ENCODE results near the gene MBP.

DNA sequence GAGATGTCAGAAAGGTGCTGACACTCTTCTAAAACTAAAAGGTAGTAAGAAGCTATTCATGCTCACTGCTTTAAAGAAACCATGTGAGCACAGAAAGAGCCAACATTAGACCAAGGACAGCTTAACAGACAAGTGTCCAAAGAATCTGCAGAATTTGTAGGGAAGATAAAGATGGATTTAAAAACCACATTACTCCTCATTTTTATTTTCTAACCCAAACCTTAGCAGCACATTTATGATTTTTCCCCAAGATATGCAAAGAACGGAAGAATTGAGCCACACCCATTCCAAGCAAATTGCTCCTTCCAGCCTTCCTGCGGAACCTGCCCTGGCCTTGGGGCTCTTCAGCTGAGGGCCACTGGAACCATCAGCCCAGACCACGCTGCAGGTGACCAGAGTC is 26.9 kb downstream of the MBP start:
- TF ChIP-seq, protein P1, sequence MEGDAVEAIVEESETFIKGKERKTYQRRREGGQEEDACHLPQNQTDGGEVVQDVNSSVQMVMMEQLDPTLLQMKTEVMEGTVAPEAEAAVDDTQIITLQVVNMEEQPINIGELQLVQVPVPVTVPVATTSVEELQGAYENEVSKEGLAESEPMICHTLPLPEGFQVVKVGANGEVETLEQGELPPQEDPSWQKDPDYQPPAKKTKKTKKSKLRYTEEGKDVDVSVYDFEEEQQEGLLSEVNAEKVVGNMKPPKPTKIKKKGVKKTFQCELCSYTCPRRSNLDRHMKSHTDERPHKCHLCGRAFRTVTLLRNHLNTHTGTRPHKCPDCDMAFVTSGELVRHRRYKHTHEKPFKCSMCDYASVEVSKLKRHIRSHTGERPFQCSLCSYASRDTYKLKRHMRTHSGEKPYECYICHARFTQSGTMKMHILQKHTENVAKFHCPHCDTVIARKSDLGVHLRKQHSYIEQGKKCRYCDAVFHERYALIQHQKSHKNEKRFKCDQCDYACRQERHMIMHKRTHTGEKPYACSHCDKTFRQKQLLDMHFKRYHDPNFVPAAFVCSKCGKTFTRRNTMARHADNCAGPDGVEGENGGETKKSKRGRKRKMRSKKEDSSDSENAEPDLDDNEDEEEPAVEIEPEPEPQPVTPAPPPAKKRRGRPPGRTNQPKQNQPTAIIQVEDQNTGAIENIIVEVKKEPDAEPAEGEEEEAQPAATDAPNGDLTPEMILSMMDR (conservative IDR thresholded peaks at IDR 0.05; ENCODE audit: low read depth in 2 of 2) = no peak
- TF ChIP-seq CREB1 (CRISPR knock-in tag; IDR thresholded peaks at IDR 0.05; ENCODE audit: low read depth) (no peak), POLR2AphosphoS5 (IDR thresholded peaks at IDR 0.05; ENCODE audit: low read depth) (no peak), JUNB (IDR thresholded peaks at IDR 0.05; ENCODE audit: unreplicated experiment) (no peak), EZH2phosphoT487 (IDR thresholded peaks at IDR 0.05; ENCODE audit: unreplicated experiment) (no peak), EZH2 (IDR thresholded peaks at IDR 0.05; ENCODE audit: low read depth, unreplicated experiment) (no peak), STAT1 (IDR thresholded peaks at IDR 0.05; ENCODE audit: unreplicated experiment) (no peak), ZNF114 (CRISPR knock-in tag; IDR thresholded peaks at IDR 0.05) (no peak)
- TF ChIP-seq, protein P2, sequence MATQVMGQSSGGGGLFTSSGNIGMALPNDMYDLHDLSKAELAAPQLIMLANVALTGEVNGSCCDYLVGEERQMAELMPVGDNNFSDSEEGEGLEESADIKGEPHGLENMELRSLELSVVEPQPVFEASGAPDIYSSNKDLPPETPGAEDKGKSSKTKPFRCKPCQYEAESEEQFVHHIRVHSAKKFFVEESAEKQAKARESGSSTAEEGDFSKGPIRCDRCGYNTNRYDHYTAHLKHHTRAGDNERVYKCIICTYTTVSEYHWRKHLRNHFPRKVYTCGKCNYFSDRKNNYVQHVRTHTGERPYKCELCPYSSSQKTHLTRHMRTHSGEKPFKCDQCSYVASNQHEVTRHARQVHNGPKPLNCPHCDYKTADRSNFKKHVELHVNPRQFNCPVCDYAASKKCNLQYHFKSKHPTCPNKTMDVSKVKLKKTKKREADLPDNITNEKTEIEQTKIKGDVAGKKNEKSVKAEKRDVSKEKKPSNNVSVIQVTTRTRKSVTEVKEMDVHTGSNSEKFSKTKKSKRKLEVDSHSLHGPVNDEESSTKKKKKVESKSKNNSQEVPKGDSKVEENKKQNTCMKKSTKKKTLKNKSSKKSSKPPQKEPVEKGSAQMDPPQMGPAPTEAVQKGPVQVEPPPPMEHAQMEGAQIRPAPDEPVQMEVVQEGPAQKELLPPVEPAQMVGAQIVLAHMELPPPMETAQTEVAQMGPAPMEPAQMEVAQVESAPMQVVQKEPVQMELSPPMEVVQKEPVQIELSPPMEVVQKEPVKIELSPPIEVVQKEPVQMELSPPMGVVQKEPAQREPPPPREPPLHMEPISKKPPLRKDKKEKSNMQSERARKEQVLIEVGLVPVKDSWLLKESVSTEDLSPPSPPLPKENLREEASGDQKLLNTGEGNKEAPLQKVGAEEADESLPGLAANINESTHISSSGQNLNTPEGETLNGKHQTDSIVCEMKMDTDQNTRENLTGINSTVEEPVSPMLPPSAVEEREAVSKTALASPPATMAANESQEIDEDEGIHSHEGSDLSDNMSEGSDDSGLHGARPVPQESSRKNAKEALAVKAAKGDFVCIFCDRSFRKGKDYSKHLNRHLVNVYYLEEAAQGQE (IDR thresholded peaks at IDR 0.05; ENCODE audit: unreplicated experiment) = no peak
- TF ChIP-seq, protein P3, sequence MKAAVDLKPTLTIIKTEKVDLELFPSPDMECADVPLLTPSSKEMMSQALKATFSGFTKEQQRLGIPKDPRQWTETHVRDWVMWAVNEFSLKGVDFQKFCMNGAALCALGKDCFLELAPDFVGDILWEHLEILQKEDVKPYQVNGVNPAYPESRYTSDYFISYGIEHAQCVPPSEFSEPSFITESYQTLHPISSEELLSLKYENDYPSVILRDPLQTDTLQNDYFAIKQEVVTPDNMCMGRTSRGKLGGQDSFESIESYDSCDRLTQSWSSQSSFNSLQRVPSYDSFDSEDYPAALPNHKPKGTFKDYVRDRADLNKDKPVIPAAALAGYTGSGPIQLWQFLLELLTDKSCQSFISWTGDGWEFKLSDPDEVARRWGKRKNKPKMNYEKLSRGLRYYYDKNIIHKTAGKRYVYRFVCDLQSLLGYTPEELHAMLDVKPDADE (IDR thresholded peaks at IDR 0.05) = no peak

Data from GM23338 (cell line).